ENCODE results near the gene PYM1.

PYM1 gene

GRCh38 chr12:55927588-55928502 is at the start of gene PYM1:
Gene PYM1, minus strand, starts transcription at chr12:55927894. Its CDS starts 133 bp downstream, at chr12:55927761.
- Histone ChIP-seq H3F3A (ENCODE audit: insufficient read depth) (peaks cover 64% of the 10 kb centered on the region), H3K36me3 (ENCODE audit: low read length) (peaks cover 2% of the 10 kb centered on the region; the same call in 1 of the 2 replicates), H3K4me2 (ENCODE audit: low read depth, low read length, poor library complexity, severe bottlenecking) (peak within 1 kb of the TSS; percentile 86), H4K20me1 (ENCODE audit: low read depth, low read length) (no peaks in the 10 kb centered on the region), H3K27me3 (ENCODE audit: low read length) (no peaks in the 10 kb centered on the region), H3K9me2 (replicated peaks; ENCODE audit: insufficient read depth, low read length) (no peaks in the 10 kb centered on the region), H3K27ac (ENCODE audit: low read depth, low read length) (peak within 1 kb of the TSS; percentile 100), H3K79me2 (ENCODE audit: insufficient read depth, low read length) (peaks cover 49% of the 10 kb centered on the region), H2AFZ (ENCODE audit: low read depth, low read length, severe bottlenecking) (peak within 1 kb of the TSS; percentile 37), H3K9me3 (ENCODE audit: insufficient read depth, low read length) (no peaks in the 10 kb centered on the region), H3K4me3 (ENCODE audit: insufficient read depth, low read length, poor library complexity, severe bottlenecking) (peak within 1 kb of the TSS; percentile 92), H3K9ac (ENCODE audit: low read length) (peak within 1 kb of the TSS; percentile 91)
- TF ChIP-seq EZH2phosphoT487 (conservative IDR thresholded peaks at IDR 0.05; ENCODE audit: low read length): no peak
- no peak for TF ChIP-seq CTCF (IDR thresholded peaks at IDR 0.05; ENCODE audit: insufficient read depth, low read length, poor library complexity, severe bottlenecking)

- Histone ChIP-seq H3K27ac (ENCODE audit: low read depth, low read length) (peak overlapping the region; percentile 69), H2AFZ (ENCODE audit: low read depth, low read length, severe bottlenecking) (peak overlapping the region; percentile 77), H3K9me2 (replicated peaks; ENCODE audit: insufficient read depth, low read length) (no peaks in the 10 kb centered on the region), H3K27me3 (ENCODE audit: low read length) (no peaks in the 10 kb centered on the region), H4K20me1 (ENCODE audit: low read depth, low read length) (no peaks in the 10 kb centered on the region), H3K9me3 (ENCODE audit: insufficient read depth, low read length) (no peaks in the 10 kb centered on the region), H3K4me3 (ENCODE audit: insufficient read depth, low read length, poor library complexity, severe bottlenecking) (peak overlapping the region; percentile 75), H3K4me2 (ENCODE audit: low read depth, low read length, poor library complexity, severe bottlenecking) (peak overlapping the region; percentile 81), H3K36me3 (ENCODE audit: low read length) (no peaks in the 10 kb centered on the region; the same call in 1 of the 2 replicates), H3K79me2 (ENCODE audit: insufficient read depth, low read length) (peaks cover 28% of the 10 kb centered on the region), H3K9ac (ENCODE audit: low read length) (peak overlapping the region; percentile 86), H3F3A (ENCODE audit: insufficient read depth) (peaks cover 13% of the 10 kb centered on the region; the same call in 1 of the 2 replicates)
- TF ChIP-seq CTCF (IDR thresholded peaks at IDR 0.05; ENCODE audit: insufficient read depth, low read length, poor library complexity, severe bottlenecking): no peak
Measured at GRCh38 chr12:55974308-55974730, 46.6 kb upstream of the PYM1 start.

- H3K4me3 ChIP-seq (ENCODE audit: insufficient read depth, low read length, poor library complexity, severe bottlenecking): peak within 1 kb of the TSS; percentile 75
- H3K4me2 ChIP-seq (ENCODE audit: low read depth, low read length, poor library complexity, severe bottlenecking): peak within 1 kb of the TSS; percentile 81
- H3K79me2 ChIP-seq (ENCODE audit: insufficient read depth, low read length): peaks cover 29% of the 10 kb centered on the region
- no peaks in the 10 kb centered on the region for H3K9me2 ChIP-seq (replicated peaks; ENCODE audit: insufficient read depth, low read length)
- H2AFZ ChIP-seq (ENCODE audit: low read depth, low read length, severe bottlenecking): peak within 1 kb of the TSS; percentile 77
- no peaks in the 10 kb centered on the region for H3K27me3 ChIP-seq (ENCODE audit: low read length)
- H3K9me3 ChIP-seq (ENCODE audit: insufficient read depth, low read length): no peaks in the 10 kb centered on the region
- peaks cover 1% of the 10 kb centered on the region; the same call in 1 of the 2 replicates for H3K36me3 ChIP-seq (ENCODE audit: low read length)
- peak within 1 kb of the TSS; percentile 86 for H3K9ac ChIP-seq (ENCODE audit: low read length)
- no peaks in the 10 kb centered on the region for H4K20me1 ChIP-seq (ENCODE audit: low read depth, low read length)
- no peak for TF ChIP-seq CTCF (IDR thresholded peaks at IDR 0.05; ENCODE audit: insufficient read depth, low read length, poor library complexity, severe bottlenecking)
- no peak for TF ChIP-seq EZH2phosphoT487 (conservative IDR thresholded peaks at IDR 0.05; ENCODE audit: low read length)
- peaks cover 13% of the 10 kb centered on the region; the same call in 1 of the 2 replicates for H3F3A ChIP-seq (ENCODE audit: insufficient read depth)
- H3K27ac ChIP-seq (ENCODE audit: low read depth, low read length): peak within 1 kb of the TSS; percentile 69
Measured at GRCh38 chr12:55973599-55974307, 46.1 kb upstream of the PYM1 start, which contains the start of gene RAB5B. Gene RAB5B, plus strand, starts transcription at chr12:55974078. Its CDS starts 12,883 bp downstream, at chr12:55986961.

All from SU-DHL-6 (cell line).